HEK293T (cell line): ENCODE data around the gene KDM4C.

Source experiments
- CTCF ChIA-PET: fragments of 350-600 bp; formaldehyde crosslinking; extraction: SDS; loops from one replicate; lab custom pipeline; 2021; ENCODE audit warnings: antibody characterized with exemption, inconsistent platforms; lab: Yijun Ruan, JAX
- POLR2A ChIA-PET: fragments of 350-600 bp; formaldehyde crosslinking; extraction: SDS; loops from one replicate; lab custom pipeline; 2020; ENCODE audit warnings: antibody characterized with exemption, inconsistent platforms; lab: Yijun Ruan, JAX
- DNase-seq: peaks from one replicate; pipeline ENCODE4 v3.0.0; 2012; ENCODE audit warnings: mixed read lengths; ENCODE audit errors: extremely low spot score
- ARNT ChIP-seq: fragments of 450-650 bp; IDR thresholded peaks from 2 replicates; pipeline ENCODE4 v1.6.1; 2017; ENCODE audit warnings: mild to moderate bottlenecking
- BHLHE40 ChIP-seq: fragments of 450-650 bp; IDR thresholded peaks from 2 replicates; pipeline ENCODE4 v1.6.1; 2016; ENCODE audit warnings: mild to moderate bottlenecking, moderate library complexity, borderline replicate concordance
- CTBP1 ChIP-seq: fragments of 450-650 bp; IDR thresholded peaks from 2 replicates; pipeline ENCODE4 v1.6.1; 2016; ENCODE audit warnings: borderline replicate concordance
- ELF4 ChIP-seq: fragments of 450-650 bp; IDR thresholded peaks from 2 replicates; pipeline ENCODE4 v1.6.1; 2017; ENCODE audit warnings: antibody characterized with exemption
- FOXA1 ChIP-seq: fragments of 450-650 bp; IDR thresholded peaks from 2 replicates; pipeline ENCODE4 v1.6.1; 2016; ENCODE audit warnings: mild to moderate bottlenecking
- FOXK2 ChIP-seq: fragments of 450-650 bp; IDR thresholded peaks from 2 replicates; pipeline ENCODE4 v1.6.1; 2016; ENCODE audit warnings: mild to moderate bottlenecking
- FOXM1 ChIP-seq: fragments of 450-650 bp; IDR thresholded peaks from 2 replicates; pipeline ENCODE4 v1.6.1; 2017; ENCODE audit warnings: mild to moderate bottlenecking, borderline replicate concordance
- HDGF ChIP-seq: fragments of 450-650 bp; IDR thresholded peaks from 2 replicates; pipeline ENCODE4 v1.6.1; 2017; ENCODE audit warnings: antibody characterized with exemption, borderline replicate concordance
- L3MBTL2 ChIP-seq: fragments of 450-650 bp; conservative IDR thresholded peaks from 2 replicates; pipeline ENCODE4 v1.6.1; 2016; ENCODE audit warnings: mild to moderate bottlenecking
- LEF1 ChIP-seq: fragments of 450-650 bp; IDR thresholded peaks from 2 replicates; pipeline ENCODE4 v1.6.1; 2017; ENCODE audit warnings: mild to moderate bottlenecking, borderline replicate concordance
- NFRKB ChIP-seq: fragments of 450-650 bp; IDR thresholded peaks from 2 replicates; pipeline ENCODE4 v1.6.1; 2016; ENCODE audit warnings: mild to moderate bottlenecking, moderate library complexity
- SP1 ChIP-seq: fragments of 450-650 bp; IDR thresholded peaks from 2 replicates; pipeline ENCODE4 v1.6.1; 2017
- SUZ12 ChIP-seq: fragments of 450-650 bp; IDR thresholded peaks from 2 replicates; pipeline ENCODE4 v1.6.1; 2016; ENCODE audit warnings: mild to moderate bottlenecking
- TARDBP ChIP-seq: fragments of 450-650 bp; IDR thresholded peaks from 2 replicates; pipeline ENCODE4 v1.6.1; 2016
- ZNF384 ChIP-seq: fragments of 450-650 bp; IDR thresholded peaks from 2 replicates; pipeline ENCODE4 v1.6.1; 2016
- TF ChIP-seq, protein P1 (sequence below): fragments of 450-650 bp; IDR thresholded peaks from 2 replicates; pipeline ENCODE4 v1.6.1; 2016

KDM4C gene

DNA sequence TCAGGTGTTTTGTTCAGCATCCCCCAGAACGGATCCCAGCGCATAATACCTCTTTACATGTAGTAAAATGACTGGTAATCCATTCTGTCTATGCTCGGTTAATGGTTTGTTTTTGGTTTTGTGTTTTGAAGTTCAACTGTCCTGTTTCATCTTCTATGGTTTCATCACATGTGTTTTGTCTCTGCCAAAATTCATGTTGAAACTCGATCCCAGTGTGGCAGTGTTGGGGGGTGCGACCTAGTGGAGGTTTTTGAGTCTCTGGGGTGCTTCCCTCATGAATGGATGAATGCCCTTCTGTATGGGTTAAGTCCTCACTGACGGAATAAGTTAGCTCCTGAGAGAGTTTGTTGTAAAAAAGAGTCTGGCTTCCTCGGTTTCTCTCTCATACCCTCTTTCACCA lies 317.4 kb downstream of the KDM4C start:
- ChIA-PET POLR2A (no interaction called here), CTCF (no interaction called here)
- no peak for TF ChIP-seq LEF1
- TF ChIP-seq L3MBTL2 = no peak
- TF ChIP-seq FOXK2 = no peak
- TF ChIP-seq HDGF = no peak
- TF ChIP-seq SUZ12 = no peak
- no peak for TF ChIP-seq ELF4
- TF ChIP-seq FOXA1 = no peak
- DNase-seq = no peak

DNA sequence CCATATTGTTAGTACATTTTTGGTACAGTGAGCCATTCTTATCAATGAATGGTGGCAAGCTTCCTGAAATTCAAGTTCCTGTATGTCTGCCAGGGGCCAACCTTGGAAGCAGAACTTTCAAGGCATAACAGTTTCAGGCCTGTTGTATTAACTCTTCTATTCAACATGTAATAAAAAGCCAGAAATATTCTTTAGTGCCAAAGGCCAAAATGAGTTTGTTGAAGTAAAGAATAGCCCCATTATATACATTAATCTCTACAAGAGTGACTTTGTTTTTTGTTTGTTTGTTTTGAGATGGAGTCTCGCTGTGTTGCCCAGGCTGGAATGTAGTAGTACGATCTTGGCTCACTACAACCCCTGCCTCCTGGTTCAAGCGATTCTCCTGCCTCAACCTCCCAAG lies 321.3 kb downstream of the KDM4C start:
- POLR2A ChIA-PET = no interaction called here
- CTCF ChIA-PET = no interaction called here
- DNase-seq = no peak
- TF ChIP-seq NFRKB (no peak), SUZ12 (no peak), ELF4 (no peak), FOXA1 (no peak), FOXK2 (no peak), FOXM1 (no peak), ZNF384 (no peak), CTBP1 (no peak)
- TF ChIP-seq, protein P1, sequence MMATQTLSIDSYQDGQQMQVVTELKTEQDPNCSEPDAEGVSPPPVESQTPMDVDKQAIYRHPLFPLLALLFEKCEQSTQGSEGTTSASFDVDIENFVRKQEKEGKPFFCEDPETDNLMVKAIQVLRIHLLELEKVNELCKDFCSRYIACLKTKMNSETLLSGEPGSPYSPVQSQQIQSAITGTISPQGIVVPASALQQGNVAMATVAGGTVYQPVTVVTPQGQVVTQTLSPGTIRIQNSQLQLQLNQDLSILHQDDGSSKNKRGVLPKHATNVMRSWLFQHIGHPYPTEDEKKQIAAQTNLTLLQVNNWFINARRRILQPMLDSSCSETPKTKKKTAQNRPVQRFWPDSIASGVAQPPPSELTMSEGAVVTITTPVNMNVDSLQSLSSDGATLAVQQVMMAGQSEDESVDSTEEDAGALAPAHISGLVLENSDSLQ = no peak

DNA sequence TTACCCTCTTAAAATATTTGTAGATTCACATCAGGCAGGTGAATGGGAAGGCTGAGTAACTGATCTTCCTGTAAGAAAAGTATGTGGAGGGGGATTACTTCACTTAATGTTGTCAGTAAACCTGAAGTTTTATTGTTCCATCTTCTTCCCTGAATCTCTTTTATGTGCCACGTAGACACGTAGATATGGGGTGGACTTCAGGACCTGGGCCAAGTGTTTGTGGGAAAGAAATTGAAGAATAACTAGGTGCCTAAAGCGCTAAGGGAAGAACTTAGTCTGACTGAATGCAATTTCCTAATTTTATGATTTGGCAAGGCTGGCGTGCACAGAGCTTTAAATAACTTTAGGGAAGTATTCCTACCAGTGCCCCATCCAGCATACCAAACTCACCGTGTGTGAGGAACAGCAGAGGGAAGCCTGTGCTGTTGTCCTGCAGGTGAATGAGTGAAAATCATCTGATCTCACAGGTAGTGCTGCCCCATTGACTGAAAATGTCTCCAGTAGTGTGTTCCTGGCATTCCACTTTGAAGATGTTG lies 323.4 kb downstream of the KDM4C start:
- TF ChIP-seq FOXK2 = no peak
- no peak for TF ChIP-seq NFRKB
- TF ChIP-seq SP1 = no peak
- TF ChIP-seq SUZ12 = no peak
- no peak for TF ChIP-seq BHLHE40
- TF ChIP-seq LEF1 = no peak
- TF ChIP-seq FOXA1 = no peak
- no peak for TF ChIP-seq ELF4
- TF ChIP-seq FOXM1 = no peak
- no peak for TF ChIP-seq L3MBTL2
- no peak for TF ChIP-seq CTBP1
- no peak for TF ChIP-seq HDGF
- TF ChIP-seq ZNF384 = no peak
- TF ChIP-seq ARNT = no peak
- TF ChIP-seq, protein P1 = no peak
- TF ChIP-seq TARDBP = no peak
- no peak for DNase-seq
- ChIA-PET POLR2A (no interaction called here), CTCF (no interaction called here)

DNA sequence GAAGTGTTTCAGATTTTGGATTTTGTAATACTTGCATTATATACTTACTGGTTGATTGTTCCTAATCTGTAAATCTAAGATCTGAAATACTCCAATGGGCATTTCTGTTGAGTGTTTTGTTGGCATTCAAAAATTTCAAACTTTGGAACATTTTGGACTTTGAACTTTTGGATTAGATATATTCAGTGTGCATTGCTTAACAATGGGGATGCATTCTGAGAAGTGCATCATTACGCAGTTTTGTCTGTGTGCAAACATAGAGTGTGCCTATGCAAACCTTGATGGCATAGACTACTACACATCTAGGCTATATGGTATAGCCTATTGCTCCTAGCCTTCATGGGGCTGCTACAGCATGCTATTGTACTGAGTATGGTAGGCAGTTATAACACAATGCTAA lies 325.4 kb downstream of the KDM4C start:
- CTCF ChIA-PET = no interaction called here
- TF ChIP-seq FOXK2 (no peak), ZNF384 (no peak), BHLHE40 (no peak), HDGF (no peak), LEF1 (no peak), SUZ12 (no peak), TARDBP (no peak), NFRKB (no peak), CTBP1 (no peak)
- no peak for DNase-seq
- POLR2A ChIA-PET = no interaction called here

DNA sequence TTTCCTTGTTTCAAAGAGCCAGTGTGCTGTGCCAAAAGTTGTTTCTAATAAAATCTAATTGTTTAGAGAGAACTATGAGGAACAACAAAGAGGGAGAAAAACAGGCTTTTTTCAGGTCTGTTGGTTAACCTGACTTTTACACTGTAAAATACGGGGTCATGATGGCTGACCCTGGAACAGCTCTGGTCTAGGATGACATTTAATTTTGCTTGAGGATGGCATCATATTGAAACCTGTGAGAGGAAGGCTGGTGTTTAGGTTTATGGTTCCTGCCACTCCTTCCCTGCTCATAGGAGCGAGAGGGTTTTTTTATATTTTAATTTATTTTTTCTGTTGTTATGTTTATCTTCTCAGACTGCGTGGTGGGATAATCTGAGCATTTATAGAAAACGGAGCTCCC lies 327.6 kb downstream of the KDM4C start:
- POLR2A ChIA-PET = no interaction called here

DNA sequence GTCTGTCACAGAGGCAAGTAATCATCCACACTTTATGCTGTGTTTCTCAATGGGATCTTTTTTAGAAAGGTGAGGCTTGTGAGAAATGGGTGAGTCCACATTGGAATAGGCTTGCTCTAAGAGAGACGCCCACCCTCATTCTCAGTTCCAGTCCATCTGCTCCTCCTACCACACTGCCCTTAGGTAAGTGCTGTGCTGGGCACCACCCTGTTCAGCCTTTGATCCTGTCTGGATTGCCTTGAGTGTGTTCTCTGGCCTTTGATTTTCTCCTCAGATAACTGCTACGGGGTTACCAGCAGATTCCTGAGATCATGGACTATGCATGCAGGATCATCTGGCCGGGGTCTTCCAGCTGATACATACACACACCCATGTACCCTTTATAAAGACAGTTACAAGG lies 328.6 kb downstream of the KDM4C start:
- ChIA-PET CTCF (no interaction called here), POLR2A (no interaction called here)

More for the DNA sequence above, 327.6 kb downstream of the KDM4C start:
- CTCF ChIA-PET = no interaction called here
- DNase-seq = no peak
- TF ChIP-seq ZNF384 = no peak
- TF ChIP-seq FOXM1 = no peak
- TF ChIP-seq ARNT = no peak
- no peak for TF ChIP-seq CTBP1
- TF ChIP-seq TARDBP = no peak
- no peak for TF ChIP-seq SUZ12
- no peak for TF ChIP-seq HDGF
- TF ChIP-seq NFRKB = no peak
- TF ChIP-seq, protein P1 = no peak
- TF ChIP-seq BHLHE40 = no peak
- TF ChIP-seq SP1 = no peak
- TF ChIP-seq LEF1 = no peak
- no peak for TF ChIP-seq ELF4
- TF ChIP-seq FOXK2 = no peak
- no peak for TF ChIP-seq L3MBTL2

More for the DNA sequence above, 328.6 kb downstream of the KDM4C start:
- TF ChIP-seq, protein P1 = no peak
- TF ChIP-seq ELF4 = no peak
- DNase-seq = no peak
